ENCODE data around the gene SIM2. TPM values are rescaled to one million over a fixed set of nuclear protein-coding genes. Genes with fewer than 3 reads are reported as not detected.
A peak's percentile ranks its signal among the peaks of the same experiment; 100 is the strongest.

Gene SIM2
- total RNA-seq, 1 experiment from 2014 or later: not detected

DNA sequence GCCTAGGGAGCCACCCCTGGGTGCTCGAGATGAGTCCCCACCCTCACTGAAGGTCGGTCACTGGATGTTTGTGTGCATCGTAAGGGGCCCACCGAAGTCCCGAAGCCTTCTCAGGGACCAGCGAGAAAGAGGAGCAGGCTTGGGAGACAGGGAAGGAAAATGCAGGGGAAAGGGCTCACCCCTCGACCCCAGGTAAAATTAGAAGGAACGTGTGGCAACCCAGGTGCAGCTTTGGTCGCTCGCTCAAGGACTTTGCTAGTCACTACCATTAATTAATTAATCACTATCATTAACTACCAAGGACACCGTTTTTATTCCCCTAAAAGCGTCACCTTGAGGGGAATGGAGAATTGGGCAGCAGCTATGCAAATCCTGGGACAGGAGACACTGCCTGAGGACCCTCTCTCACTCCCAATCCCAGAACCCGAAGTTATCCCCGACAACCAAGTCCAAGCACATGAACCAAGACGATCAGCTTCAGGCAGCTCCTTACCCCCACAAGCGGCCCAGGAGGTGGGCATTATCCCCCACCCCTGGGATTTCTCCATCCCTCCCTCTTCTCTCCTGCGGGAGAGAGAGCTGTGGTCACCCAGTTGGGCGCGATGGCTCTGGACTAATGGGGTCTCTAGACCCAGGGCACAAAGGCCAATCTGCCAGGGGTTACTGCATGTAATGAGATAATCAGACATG is 4.2 kb upstream of the SIM2 start:
- H4K5ac ChIP-seq (ENCODE audit: insufficient read length, low read depth, low read length): no peak overlapping the region
- H3K9me3 ChIP-seq (ENCODE audit: control insufficient read depth, low read depth, low read length): no peaks in the 10 kb centered on the region
- H3K23me2 ChIP-seq (ENCODE audit: insufficient read length, low read depth, low read length, poor library complexity, severe bottlenecking): peaks cover 12% of the 10 kb centered on the region
- H3K79me1 ChIP-seq (ENCODE audit: insufficient read depth, low read depth, low read length, poor library complexity, severe bottlenecking): no peaks in the 10 kb centered on the region
- H3K27ac ChIP-seq (ENCODE audit: insufficient read length, low read depth, low read length): no peak overlapping the region
- H3T11ph ChIP-seq (ENCODE audit: low read length): no peak overlapping the region
- no peaks in the 10 kb centered on the region for H3K79me2 ChIP-seq (ENCODE audit: insufficient read depth, low read length)
- H2BK20ac ChIP-seq (ENCODE audit: low read depth, low read length, poor library complexity, severe bottlenecking): no peak overlapping the region
- H2BK15ac ChIP-seq (ENCODE audit: low read depth, low read length): no peak overlapping the region
- Mint-ChIP-seq H3K9me3 (peaks cover 0 to 7% of the 10 kb centered on the region in 2 experiments; a peak in 1 of 5 replicates), H3K4me3 (peak overlapping the region in 1 of 2 experiments; percentile 71; a peak in 3 of 5 replicates), H3K4me1 (peaks cover 12 to 51% of the 10 kb centered on the region in 2 experiments), H3K36me3 (ENCODE audit: insufficient read depth in 1 of 3, low read depth in 3 of 3) (no peaks in the 10 kb centered on the region), H3K27ac (no peak overlapping the region), H3K27me3 (ENCODE audit: low read depth) (peaks cover 98% of the 10 kb centered on the region)
- H3K18ac ChIP-seq (ENCODE audit: insufficient read length, low read depth, low read length): no peak overlapping the region
- H3K23ac ChIP-seq (ENCODE audit: insufficient read length, low read depth, low read length): no peak overlapping the region
- H3K4me1 ChIP-seq (ENCODE audit: insufficient read depth, low read length): 0 out of 2 replicates have a peak, but pooled peaks cover 2% of the 10 kb centered on the region
- H2AFZ ChIP-seq (ENCODE audit: low read length): no peak overlapping the region
- peaks cover 97% of the 10 kb centered on the region for H3K27me3 ChIP-seq (ENCODE audit: insufficient read depth, low read length)
- no peak overlapping the region for H3K9ac ChIP-seq (ENCODE audit: extremely low read depth, insufficient read length, low read length)
- no peaks in the 10 kb centered on the region for H4K20me1 ChIP-seq (ENCODE audit: control insufficient read depth, insufficient read depth, insufficient read length)
- H4K8ac ChIP-seq (replicated peaks; ENCODE audit: insufficient read length, low read depth, low read length): no peak overlapping the region
- H3K14ac ChIP-seq (ENCODE audit: insufficient read depth, low read length): no peak overlapping the region
- H3K56ac ChIP-seq (ENCODE audit: insufficient read length, low read depth, low read length): no peak overlapping the region
- H3K4me2 ChIP-seq (ENCODE audit: insufficient read depth, insufficient read length, low read length): peak overlapping the region; percentile 6
- no peak for DNase-seq
- H4K91ac ChIP-seq (ENCODE audit: insufficient read length, low read depth, low read length): no peak overlapping the region
- TF ChIP-seq, protein P1, sequence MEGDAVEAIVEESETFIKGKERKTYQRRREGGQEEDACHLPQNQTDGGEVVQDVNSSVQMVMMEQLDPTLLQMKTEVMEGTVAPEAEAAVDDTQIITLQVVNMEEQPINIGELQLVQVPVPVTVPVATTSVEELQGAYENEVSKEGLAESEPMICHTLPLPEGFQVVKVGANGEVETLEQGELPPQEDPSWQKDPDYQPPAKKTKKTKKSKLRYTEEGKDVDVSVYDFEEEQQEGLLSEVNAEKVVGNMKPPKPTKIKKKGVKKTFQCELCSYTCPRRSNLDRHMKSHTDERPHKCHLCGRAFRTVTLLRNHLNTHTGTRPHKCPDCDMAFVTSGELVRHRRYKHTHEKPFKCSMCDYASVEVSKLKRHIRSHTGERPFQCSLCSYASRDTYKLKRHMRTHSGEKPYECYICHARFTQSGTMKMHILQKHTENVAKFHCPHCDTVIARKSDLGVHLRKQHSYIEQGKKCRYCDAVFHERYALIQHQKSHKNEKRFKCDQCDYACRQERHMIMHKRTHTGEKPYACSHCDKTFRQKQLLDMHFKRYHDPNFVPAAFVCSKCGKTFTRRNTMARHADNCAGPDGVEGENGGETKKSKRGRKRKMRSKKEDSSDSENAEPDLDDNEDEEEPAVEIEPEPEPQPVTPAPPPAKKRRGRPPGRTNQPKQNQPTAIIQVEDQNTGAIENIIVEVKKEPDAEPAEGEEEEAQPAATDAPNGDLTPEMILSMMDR (conservative IDR thresholded peaks at IDR 0.05): no peak
- H2BK5ac ChIP-seq (ENCODE audit: insufficient read length, low read length): no peak overlapping the region
- no CpG with 5 or more reads among the region's 19 CpGs for WGBS (ENCODE audit: extremely low coverage, insufficient read length, low lambda C conversion rate)
- no peak overlapping the region for H2BK12ac ChIP-seq (ENCODE audit: insufficient read length, low read depth, low read length)
- no peak overlapping the region for H3K4ac ChIP-seq (ENCODE audit: low read depth, low read length)
- no peak overlapping the region for H2BK120ac ChIP-seq (ENCODE audit: low read depth, low read length, poor library complexity, severe bottlenecking)
- H2AK5ac ChIP-seq (ENCODE audit: insufficient read length, low read length): no peak overlapping the region

Data from H9 (cell line).